Erythroblast (primary cell): ENCODE data around the gene ITIH4.

Source experiments
- DNase-seq, 2 experiments: peaks; one replicate each; lab custom pipeline; 2025; lab: John Stamatoyannopoulos, UW
- GATA1 ChIP-seq: IDR thresholded peaks from 2 replicates; pipeline ENCODE4 v1.6.1; 2011; ENCODE audit warnings: low read depth, mild to moderate bottlenecking, control low read depth, low read length, moderate library complexity
- POLR2A ChIP-seq: IDR thresholded peaks from 2 replicates; pipeline ENCODE4 v1.6.1; 2011; ENCODE audit warnings: mild to moderate bottlenecking, low read length

The ITIH4 gene

DNA sequence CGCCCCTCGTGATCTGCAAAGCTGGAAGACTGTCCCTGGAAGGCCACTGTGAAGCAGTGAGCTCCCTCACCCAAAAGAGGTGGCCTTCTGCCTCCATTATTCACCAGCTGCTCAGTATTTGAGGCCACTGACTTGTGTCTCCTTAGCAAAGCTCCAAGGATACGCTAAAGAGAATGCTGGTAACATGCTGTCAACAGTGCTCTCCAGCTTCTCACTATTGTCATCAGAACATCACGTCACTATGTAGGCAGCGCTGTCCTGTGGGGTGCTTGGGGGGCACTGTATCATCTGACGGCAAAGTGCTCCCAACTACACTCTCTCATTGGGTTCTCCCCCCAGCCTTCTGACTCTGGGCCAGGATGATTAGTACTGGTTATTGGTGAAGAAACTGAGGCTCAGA, 14.3 kb downstream of the ITIH4 start:
- TF ChIP-seq POLR2A (no peak), GATA1 (no peak)
- no peak for DNase-seq

DNA sequence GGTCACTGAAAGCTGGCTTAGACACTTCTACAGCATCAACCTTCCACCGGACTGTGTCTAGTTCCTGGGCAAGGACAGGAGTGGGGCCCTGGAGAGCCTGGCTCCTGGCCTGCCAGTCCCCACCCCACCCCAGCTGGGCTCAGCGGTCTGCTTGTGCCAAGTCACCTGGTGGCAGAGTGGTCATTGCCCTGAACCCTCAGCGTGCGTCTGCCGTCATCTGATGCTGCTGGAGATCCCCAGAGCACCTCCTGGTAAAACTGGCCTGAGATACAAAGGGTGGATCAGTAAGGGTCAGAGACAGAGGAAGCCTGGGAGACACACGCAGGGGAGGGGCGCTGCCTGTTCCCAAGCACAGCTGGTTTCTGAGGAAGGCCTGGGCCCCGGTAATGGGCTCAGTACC, 16.7 kb downstream of the ITIH4 start:
- TF ChIP-seq GATA1 = no peak
- no peak for TF ChIP-seq POLR2A
- DNase-seq = no peak

GRCh38 chr3:52811452-52812011, 18.9 kb downstream of the ITIH4 start:
- no peak for DNase-seq
- no peak for TF ChIP-seq POLR2A
- no peak for TF ChIP-seq GATA1

DNA sequence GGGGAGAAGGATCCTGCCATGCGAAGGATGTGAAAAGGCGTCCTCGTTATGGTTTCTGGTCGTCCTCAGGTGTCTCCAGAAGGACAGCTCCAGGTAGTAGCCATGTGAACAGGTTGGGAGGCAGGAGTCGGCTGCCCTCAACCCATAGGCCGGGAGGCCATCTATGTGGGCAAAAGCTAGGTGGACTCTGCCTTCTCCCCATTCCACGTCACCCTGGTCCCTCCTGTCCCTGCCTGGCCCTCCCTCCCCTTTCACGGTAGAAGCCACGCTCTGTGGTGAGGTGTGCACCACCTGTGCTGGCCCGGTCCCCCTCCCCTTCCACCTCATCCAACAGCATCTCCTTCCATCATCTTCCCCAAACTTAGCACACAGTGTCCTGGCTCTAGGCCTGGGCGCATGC, 19.5 kb downstream of the ITIH4 start:
- TF ChIP-seq POLR2A (no peak), GATA1 (no peak)

GRCh38 chr3:52809662-52810377, 20.7 kb downstream of the ITIH4 start:
- no peak for TF ChIP-seq GATA1
- no peak for TF ChIP-seq POLR2A
- no peak for DNase-seq

More for the DNA sequence above, 19.5 kb downstream of the ITIH4 start:
- no peak for DNase-seq

DNA sequence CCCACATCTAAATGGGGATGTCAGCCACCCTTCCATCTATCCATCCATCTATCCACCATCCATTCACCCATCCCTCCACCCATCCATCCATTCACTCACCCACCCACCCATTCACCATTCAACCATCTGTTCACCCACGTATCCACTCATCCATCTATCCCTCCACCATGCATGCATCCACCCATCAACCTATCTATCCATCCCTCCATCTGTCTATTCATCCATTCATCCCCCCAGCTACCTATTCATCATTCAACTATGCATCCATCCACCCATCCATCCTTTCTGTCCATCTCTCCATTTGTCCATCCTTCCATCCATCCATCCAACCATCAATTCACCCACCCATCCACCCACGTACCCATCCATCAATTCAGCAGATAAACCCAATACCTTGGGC, 21.3 kb downstream of the ITIH4 start:
- TF ChIP-seq GATA1 (no peak), POLR2A (no peak)
- DNase-seq = no peak

DNA sequence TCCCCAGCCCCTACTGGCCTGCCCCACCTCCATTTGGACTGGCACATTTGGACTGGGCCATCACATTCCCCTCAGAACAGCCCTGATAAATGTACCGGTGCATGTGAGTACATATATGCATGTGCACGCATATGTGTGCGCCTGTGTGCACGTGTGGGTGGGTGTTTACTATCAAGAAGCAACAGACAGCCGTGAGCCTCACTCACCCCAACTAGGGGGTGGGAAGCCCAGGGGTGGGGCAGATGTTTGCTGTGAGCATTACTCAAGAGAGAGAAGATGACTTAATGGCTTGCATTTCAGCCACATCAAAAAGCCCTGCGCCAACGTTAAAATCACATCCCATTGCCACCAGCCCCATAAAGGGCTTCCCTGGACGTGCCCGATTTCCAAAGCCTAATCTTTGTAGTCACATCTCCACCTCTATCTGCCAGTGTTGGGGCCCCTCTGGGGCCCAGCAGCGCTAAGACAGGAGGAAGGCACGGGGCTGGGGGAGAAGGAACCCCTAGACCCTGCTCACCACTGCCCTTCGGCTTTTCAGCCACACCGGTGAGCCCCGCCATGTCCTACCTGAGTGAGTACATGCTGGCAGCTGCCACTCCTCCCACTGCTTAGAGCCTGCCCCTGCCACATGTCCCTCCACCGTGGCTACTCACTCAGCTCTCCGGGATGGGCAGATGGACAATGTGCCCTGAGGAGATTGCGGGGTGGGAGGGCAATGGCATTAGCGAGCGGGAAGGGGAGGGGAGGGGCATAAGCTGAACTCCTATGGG, 25.0 kb downstream of the ITIH4 start:
- TF ChIP-seq POLR2A (no peak), GATA1 (no peak)
- peak; percentile 11 to 21 for DNase-seq

DNA sequence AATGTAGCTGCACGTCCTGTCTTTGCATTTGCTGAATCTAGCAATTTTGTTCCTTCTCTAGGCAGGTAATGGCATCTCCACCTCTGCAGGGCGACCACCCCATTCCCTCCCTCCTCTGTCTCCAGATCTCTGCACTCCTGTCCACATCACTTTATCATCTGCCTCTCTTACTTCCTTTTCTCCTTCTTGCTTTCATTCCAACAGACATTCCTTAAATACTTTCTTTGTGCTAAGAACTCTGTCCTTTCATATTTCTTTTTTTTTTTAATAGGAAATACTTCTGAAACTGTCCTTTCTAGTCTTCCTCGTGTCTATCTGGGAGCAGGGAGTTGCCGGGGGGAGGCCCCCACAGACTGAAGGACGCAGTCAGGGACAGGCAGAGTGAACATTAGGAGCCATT, 28.6 kb downstream of the ITIH4 start:
- DNase-seq = no peak
- TF ChIP-seq GATA1 (no peak), POLR2A (no peak)

DNA sequence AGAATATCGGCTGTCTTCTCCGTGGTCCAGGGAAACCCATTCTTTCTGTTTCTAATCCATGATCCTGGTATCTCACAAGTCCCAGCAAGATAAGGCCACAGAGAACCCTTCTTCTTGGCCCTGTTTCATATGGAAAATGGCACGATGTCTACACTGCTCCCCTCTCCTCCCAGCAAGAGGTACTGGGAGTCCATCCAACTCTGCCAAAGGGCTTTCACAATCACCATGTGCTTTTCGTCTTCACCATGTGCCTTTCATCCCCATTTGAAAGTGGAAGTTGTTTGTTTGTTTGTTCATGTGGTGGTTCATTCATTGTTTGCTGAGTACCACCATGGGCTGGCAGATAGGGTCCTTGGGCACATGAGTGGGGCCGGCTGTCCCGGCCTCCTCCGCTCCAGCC, 30.4 kb downstream of the ITIH4 start:
- TF ChIP-seq POLR2A (no peak), GATA1 (no peak)
- no peak for DNase-seq

DNA sequence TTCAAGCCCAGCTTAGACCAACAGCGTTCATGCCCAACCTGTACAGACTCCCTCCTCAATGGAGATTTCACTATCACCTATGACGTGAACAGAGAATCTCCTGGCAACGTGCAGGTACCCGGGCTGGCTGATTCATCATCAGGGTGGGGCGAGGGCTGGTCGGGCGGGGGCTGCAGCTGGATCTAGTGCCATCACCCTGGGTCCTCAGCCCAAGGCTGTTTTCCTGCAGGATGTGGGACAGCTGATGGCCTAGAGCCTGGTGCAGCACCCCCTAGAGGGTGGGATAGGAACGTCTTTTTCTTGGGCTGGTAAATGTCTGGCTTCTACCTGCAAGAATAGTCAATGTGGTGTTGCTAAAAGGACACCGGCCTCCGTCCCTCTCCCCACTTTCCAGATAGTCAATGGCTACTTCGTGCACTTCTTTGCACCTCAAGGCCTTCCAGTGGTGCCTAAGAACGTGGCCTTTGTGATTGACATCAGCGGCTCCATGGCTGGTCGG, 31.4 kb downstream of the ITIH4 start:
- peak; percentile 24 to 56 for DNase-seq
- no peak for TF ChIP-seq POLR2A
- TF ChIP-seq GATA1 = no peak

- DNase-seq = no peak
- TF ChIP-seq GATA1 = no peak
- no peak for TF ChIP-seq POLR2A
These were observed 32.0 kb downstream of the ITIH4 start for GRCh38 chr3:52798376-52798977.

DNA sequence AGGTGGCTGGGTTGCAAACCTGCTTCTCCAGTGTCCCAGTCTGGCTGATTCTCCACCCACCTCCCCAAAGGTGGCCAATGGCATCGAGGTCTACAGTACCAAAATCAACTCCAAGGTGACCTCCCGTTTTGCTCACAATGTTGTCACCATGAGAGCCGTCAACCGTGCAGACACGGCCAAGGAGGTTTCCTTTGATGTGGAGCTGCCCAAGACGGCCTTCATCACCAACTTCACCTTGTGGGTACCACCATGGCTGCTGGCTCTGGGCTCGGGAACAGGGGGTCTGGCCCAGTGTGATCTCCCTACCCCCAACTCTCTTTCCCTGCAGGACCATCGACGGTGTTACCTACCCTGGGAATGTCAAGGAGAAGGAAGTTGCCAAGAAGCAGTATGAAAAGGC, 34.1 kb downstream of the ITIH4 start:
- no peak for DNase-seq
- TF ChIP-seq GATA1 (no peak), POLR2A (no peak)

DNA sequence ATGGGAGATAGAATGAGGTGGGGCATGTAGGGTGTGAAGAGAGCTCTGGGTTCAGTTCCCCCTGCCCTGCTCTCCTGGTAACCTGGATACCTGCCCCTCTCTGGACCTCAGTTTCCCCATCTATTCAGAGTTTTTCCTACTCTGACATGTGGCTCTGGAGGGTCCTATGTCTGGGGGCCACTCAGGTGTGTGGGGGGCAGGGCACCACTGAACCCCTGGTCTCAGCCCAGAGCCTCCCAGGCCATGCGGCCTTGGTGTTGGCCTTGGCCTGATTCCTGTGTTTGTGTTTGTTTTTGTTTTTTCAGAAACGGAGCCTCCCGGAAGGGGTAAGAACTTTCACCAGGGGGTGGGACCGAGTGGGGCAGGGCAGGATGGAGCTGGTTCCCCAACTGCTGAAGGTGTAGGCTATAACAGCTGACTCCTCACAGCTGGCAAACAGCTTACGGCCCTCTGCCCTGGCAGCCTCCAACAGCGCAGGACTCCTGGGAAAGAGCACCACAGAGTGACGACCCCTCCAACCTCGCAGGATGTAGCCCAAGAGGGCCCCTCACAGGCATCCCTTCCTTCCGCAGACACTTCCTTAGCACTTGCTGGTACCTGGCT, 35.1 kb downstream of the ITIH4 start:
- no peak for TF ChIP-seq POLR2A
- TF ChIP-seq GATA1 = no peak

More for the DNA sequence above, 35.1 kb downstream of the ITIH4 start:
- DNase-seq = no peak
